ENCODE results near the gene MYPOP.
A peak's percentile ranks its signal among the peaks of the same experiment; 100 is the strongest.

The MYPOP gene

GRCh38 chr19:45862271-45862563 lies 40.2 kb downstream of the MYPOP start:
- TF ChIP-seq CTCF (conservative IDR thresholded peaks at IDR 0.05; ENCODE audit: low read depth, low read length): no peak
- H3K4me3 ChIP-seq (ENCODE audit: low read length): peak overlapping the region; percentile 95
- no peak for DNase-seq (ENCODE audit: low read depth)

GRCh38 chr19:45860359-45861259 lies 41.8 kb downstream of the MYPOP start:
- no peak for DNase-seq (ENCODE audit: low read depth)
- TF ChIP-seq CTCF (conservative IDR thresholded peaks at IDR 0.05; ENCODE audit: low read depth, low read length): no peak
- H3K4me3 ChIP-seq (ENCODE audit: low read length): no peak overlapping the region

- no peak for DNase-seq (ENCODE audit: low read depth)
- no peak overlapping the region for H3K4me3 ChIP-seq (ENCODE audit: low read length)
- TF ChIP-seq CTCF (conservative IDR thresholded peaks at IDR 0.05; ENCODE audit: low read depth, low read length): no peak
Observed at GRCh38 chr19:45854167-45854778, 48.1 kb downstream of the MYPOP start.

GRCh38 chr19:45852983-45853382 lies 49.4 kb downstream of the MYPOP start:
- DNase-seq (ENCODE audit: low read depth): no peak
- no peak overlapping the region for H3K4me3 ChIP-seq (ENCODE audit: low read length)
- TF ChIP-seq CTCF (conservative IDR thresholded peaks at IDR 0.05; ENCODE audit: low read depth, low read length): no peak

GRCh38 chr19:45852145-45852750 lies 50.2 kb downstream of the MYPOP start:
- H3K4me3 ChIP-seq (ENCODE audit: low read length): no peak overlapping the region
- DNase-seq (ENCODE audit: low read depth): no peak
- TF ChIP-seq CTCF (conservative IDR thresholded peaks at IDR 0.05; ENCODE audit: low read depth, low read length): no peak

- H3K4me3 ChIP-seq (ENCODE audit: low read length): no peak overlapping the region
- no peak for DNase-seq (ENCODE audit: low read depth)
- TF ChIP-seq CTCF (conservative IDR thresholded peaks at IDR 0.05; ENCODE audit: low read depth, low read length): peak; percentile 44
Observed at GRCh38 chr19:45848922-45849321, 53.5 kb downstream of the MYPOP start.

Measured in retinal pigment epithelial cell (primary cell).